HG03066 (cell line): ENCODE measurements around the gene EEPD1.

Experiments
- ATAC-seq: cut with Tn5 transposase; IDR thresholded peaks from one replicate; pipeline ENCODE4 v1.9.1; 2021; ENCODE audit warnings: low read depth; ENCODE audit not compliant: unreplicated experiment

Gene EEPD1

GRCh38 chr7:36188906-36189305, 35.9 kb downstream of the EEPD1 start:
- ATAC-seq = no peak

DNA sequence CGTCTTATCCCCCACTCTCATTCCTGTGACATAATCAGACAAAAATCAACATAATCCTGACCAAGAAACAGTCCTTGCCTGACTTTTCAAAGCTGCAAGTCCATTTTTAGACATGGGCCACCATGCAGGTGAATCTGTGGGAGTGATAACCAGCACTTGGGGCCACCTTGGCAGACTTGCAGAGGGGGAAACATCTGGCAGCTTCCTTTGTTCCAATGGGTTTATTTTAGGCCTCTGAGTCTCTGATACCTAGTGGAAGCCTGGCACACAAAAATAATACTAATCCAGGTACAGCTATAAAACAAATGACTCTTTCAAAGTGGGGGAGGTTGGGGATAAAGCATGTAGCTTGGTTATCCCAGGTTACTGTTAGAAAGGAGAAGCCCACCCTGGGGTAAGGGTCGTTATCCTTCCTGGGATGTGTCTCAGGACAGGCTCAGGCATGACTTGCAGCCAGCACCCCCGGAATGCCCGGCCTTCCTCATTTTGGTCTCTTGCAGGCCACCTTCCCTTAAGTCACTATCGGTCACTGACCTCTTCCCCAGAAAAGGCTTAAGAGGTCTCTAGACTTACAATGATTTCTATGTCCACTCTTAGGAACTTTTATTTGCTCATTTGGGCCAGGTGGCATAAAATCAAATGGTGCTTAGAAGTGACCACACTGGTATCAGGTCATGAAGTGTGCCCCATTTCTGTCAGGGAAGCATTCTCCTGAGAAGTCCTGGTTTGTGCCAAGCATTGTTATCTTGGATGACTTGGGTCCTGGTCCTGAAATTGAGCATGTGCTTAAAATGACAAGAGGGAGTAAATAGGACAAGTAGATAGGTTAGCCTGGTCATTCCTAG, 37.6 kb downstream of the EEPD1 start:
- ATAC-seq = no peak

DNA sequence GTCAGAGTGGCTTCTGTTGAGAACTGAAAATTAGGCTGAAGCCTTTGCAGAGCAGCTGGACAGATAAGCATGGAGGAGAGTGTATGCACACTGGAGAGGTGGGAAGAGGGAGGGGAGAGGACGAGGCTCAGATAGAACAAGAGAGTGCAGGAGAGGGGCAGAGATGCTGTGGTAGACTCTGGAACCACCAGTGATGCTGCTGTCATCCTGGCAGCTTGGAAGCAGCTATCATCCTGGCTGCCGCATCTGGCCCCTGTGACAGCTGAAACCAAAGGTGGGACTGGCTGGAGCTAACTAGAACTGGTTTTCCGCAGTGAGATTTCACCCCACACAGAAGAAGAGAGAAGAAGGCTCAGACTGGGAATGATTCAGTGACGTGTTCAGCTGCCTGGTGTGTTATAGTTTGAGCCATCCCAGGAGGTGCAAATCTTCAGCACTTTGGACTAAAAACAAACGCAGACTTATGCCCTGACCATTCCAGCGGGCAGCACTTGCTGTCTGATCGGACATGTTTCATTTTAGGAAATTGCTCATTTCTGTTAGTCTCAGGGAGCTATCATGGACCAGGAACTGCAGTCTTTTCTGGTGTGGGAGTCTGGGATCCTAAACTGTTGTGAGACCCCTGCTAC, 38.4 kb downstream of the EEPD1 start:
- ATAC-seq = no peak

DNA sequence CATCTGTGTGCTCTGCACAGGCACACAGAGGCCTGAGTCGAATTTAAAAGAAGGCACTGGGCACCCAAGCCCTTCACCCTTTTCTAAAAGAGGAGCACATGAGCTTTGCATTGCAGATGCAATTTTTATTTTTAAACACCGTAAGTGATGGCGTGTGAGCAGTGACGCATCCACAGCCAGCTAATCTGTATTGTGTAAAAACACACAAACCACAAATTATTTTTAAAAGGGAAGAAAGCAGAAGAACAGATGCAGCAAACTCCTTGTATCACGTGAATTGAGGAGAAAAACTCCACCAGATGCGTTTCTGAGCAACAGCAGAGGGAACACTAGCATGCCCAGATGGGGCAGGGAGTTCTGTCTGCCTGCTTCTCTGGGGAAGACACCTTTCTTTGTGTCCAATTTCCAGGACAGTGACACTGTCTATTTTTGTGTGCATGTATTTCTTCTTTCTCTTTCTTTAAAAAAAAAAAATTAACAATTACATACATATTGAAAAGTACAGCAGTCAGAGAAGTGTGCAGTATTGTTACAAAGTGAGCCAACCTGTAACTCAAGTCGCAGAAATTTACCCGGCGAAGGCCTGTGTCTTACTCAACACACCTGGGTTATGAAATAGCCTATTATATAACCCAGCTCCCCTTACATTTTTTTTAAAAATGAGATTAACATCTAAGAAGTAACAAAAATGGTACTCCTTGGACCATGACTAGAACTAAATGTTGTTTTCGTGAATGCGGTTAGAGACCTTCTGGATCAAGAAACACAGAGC, 39.2 kb downstream of the EEPD1 start:
- no peak for ATAC-seq

DNA sequence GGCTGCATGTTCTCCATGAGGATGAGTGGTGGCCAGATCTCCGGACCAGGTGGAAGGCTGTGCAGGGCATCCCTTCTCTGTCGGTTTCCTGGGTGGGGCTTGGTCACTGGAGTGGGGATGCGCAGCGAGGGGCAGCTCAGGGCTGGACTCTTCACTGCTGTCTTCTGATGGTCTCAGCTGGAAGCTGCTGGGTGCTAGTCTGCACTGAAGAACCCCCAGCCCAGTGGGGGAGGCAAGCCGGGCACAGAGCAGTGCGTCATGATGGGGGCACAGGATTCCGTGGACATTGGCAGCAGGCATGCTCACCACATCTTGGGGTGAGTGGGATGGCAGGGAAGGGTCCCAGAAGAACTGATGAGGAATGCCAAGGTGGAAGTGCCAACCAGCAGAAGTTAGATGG, 39.8 kb downstream of the EEPD1 start:
- ATAC-seq = no peak

GRCh38 chr7:36198854-36199266, 45.8 kb downstream of the EEPD1 start:
- ATAC-seq = no peak

- no peak for ATAC-seq
Observed at GRCh38 chr7:36199329-36199728, 46.3 kb downstream of the EEPD1 start.

GRCh38 chr7:36201122-36201723, 48.2 kb downstream of the EEPD1 start:
- no peak for ATAC-seq

DNA sequence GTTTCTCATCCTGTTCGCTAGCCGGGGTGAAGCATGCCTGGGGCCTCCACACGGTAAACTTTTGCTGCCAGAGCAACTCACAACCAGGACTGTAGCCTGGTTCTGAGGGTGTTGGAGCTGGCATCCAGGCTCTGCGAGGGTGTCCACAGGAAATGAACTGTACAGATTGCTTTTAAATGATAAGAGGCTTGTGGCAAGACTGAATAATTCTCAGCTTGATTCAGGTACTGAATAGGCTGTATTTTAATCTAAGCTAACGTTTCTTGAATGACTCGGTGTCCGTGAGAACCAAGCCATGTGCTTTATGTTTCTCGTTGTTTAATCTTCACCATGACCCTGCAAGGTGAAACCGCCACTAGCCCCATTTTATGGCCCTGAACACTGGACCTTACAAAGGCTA, 49.3 kb downstream of the EEPD1 start:
- ATAC-seq = no peak

DNA sequence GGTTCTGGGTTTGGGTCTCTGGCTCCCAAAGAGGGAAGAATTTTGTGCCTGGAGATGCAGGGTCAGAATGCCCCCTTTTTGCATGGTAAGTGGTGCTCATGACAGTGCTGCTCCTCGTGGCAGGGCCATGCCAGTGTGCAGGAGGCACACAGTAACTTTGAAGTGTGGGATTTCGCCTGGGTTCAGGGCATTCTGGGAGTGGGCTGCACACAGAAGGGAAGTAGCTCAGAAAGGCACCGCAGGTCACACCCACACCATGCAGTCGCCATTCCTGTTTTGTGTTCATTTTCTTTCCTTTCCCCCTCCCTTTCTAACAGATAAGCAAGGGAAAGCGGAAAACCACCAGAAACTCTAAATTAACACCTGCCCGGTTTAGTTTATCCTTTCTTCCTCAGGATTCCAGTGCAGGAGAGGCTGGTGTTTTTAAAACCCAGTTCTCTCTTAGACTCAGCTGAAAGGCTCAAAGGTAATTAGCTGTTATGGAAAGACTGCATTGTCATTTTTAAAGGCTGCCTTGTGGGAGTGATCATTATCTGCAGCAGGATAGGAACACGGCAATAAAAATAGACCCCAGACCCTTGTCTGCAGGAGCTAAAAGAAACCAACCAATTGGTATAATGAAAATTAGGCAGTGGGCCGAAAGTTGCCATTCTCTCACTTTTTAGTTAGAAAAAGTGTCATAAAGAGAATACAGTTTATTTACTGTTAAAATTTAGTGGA, 50.2 kb downstream of the EEPD1 start:
- no peak for ATAC-seq

- no peak for ATAC-seq
Observed at GRCh38 chr7:36204044-36204663, 51.1 kb downstream of the EEPD1 start.

DNA sequence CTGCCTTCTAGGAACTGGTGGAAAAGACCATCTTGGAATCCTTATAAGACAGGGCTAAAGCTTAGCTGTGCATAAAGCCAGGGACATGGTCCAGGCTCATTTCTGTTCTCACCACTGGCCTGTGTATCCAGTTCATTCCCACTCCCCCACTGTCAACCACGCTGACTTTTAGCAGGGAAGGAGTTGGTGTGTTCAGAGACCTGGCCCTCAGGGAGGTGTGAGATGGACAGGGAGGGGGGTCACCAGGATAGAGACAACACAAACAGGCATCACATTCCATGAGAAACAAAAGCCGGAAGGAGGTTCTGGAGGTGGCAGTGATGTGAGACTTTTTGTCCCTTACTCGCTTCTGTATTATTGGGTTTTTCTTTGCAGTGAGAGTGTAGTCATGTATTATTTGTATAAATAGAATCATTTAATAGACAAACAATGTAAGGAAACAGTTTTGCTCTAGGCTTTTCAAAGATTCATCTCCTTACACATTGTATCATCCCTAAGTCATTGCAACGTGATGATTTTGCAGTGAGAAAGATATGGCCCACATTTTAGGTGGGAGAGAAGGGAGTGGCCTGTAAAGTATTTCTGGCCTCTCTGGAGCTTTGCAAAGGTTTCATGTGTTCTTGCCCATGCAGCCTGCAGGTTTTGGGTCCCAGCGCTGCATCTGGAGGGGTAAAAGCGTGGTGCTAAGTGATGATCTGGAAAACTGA, 52.0 kb downstream of the EEPD1 start:
- no peak for ATAC-seq

DNA sequence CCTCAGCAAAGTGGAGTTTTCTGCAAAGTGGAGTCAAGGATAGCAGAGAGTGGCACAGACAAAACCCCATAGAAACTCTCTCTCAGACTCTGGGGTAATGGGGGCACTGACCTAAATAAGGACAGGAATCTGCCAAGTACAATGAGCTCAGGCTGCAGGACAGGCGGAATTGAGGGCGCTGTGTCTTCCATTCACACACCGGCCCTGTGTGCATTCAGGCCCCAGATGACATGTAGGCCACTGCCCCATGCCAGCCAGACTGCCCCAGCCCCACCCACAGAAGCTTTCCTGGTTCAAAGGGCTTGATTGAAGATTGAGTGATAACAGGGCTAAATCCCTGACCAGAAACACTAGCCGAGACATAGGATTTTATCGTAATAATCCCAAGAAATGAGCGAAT, 52.7 kb downstream of the EEPD1 start:
- no peak for ATAC-seq

DNA sequence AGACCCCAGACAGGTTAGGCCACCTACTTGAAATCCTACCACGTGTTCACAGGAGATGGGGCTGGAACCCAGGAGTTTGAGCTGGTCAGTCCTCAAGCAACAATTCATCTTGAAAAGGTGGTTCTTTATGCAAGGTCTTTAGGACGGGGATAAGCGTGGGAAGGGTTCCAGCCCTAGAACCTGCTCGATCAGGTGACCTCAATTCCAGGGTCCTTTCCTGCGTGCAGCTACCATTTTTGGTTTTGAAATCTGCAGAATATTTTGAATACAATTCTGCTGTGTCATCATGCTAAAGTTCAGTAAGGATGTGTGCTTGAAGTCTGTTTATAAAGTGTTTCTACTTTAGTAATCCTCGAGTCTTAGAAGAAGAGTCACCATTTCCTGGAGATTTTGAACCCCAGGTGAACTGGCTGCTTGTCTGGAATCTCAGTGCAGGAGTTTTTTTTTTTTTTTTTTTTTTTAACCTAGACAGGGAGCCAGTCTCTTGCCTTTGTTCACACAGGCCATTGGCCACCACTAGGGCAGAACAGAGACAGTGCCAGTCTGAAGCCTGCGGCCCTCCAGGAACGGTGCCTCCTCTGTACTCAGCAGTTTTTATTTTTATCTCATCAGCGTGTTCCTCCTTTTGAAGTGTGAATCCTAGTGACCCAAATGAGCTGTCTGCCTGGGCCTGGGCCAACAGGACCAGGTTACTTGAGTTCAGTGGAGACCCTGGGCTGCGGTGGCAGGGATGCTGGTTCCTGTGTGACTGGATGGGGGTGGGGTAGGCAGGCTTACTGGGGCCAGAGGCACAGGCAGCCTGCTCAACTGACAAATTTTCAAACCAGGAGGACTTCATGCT, 54.6 kb downstream of the EEPD1 start:
- ATAC-seq = no peak

DNA sequence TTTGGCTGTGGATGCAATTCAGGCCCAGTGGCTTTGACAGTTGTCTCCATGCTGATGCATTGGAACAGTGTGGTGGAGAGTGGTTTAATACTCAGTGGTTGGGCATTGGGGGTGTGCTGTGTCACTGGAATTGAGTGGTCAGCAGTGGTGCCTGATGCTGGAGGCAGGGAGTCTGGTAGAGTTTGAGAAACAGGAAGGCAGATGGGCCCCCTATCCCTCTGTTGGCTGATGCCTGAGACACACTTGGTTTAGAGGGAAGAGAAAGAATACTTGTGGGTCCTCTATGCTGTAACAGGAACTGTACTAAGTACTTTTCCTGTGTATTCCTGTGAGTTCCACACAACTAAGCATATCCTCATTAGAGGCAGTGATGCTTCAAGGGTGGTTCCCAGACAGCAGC, 55.4 kb downstream of the EEPD1 start:
- ATAC-seq = no peak

GRCh38 chr7:36208997-36209813, 56.2 kb downstream of the EEPD1 start:
- ATAC-seq = no peak

DNA sequence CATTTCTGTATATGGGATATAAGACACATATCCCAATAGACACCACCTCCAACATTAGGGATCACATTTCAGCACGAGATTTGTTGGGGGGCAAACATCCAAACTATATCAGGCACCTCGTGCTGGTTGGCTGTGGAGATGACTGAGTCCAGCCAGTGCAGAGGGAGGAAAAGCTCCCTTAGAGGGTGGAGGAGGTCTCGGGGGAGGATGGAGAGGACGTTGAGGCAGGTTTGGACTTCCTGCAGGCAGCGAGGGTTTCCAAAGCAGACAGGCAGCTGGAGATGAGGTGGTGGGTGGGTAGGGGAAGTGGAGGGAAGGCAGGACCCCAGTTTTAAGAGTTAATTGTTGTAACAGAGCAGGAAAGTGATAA, 56.7 kb downstream of the EEPD1 start:
- no peak for ATAC-seq
